ENCODE results near the gene SERPINA5.

- TF ChIP-seq, protein P1, sequence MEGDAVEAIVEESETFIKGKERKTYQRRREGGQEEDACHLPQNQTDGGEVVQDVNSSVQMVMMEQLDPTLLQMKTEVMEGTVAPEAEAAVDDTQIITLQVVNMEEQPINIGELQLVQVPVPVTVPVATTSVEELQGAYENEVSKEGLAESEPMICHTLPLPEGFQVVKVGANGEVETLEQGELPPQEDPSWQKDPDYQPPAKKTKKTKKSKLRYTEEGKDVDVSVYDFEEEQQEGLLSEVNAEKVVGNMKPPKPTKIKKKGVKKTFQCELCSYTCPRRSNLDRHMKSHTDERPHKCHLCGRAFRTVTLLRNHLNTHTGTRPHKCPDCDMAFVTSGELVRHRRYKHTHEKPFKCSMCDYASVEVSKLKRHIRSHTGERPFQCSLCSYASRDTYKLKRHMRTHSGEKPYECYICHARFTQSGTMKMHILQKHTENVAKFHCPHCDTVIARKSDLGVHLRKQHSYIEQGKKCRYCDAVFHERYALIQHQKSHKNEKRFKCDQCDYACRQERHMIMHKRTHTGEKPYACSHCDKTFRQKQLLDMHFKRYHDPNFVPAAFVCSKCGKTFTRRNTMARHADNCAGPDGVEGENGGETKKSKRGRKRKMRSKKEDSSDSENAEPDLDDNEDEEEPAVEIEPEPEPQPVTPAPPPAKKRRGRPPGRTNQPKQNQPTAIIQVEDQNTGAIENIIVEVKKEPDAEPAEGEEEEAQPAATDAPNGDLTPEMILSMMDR (IDR thresholded peaks at IDR 0.05): no peak
- TF ChIP-seq EP300 (IDR thresholded peaks at IDR 0.05): no peak
Measured at GRCh38 chr14:94584591-94585280, 3.5 kb downstream of the SERPINA5 start.
